Measurements from ENCODE around the gene BIN1.

DNA sequence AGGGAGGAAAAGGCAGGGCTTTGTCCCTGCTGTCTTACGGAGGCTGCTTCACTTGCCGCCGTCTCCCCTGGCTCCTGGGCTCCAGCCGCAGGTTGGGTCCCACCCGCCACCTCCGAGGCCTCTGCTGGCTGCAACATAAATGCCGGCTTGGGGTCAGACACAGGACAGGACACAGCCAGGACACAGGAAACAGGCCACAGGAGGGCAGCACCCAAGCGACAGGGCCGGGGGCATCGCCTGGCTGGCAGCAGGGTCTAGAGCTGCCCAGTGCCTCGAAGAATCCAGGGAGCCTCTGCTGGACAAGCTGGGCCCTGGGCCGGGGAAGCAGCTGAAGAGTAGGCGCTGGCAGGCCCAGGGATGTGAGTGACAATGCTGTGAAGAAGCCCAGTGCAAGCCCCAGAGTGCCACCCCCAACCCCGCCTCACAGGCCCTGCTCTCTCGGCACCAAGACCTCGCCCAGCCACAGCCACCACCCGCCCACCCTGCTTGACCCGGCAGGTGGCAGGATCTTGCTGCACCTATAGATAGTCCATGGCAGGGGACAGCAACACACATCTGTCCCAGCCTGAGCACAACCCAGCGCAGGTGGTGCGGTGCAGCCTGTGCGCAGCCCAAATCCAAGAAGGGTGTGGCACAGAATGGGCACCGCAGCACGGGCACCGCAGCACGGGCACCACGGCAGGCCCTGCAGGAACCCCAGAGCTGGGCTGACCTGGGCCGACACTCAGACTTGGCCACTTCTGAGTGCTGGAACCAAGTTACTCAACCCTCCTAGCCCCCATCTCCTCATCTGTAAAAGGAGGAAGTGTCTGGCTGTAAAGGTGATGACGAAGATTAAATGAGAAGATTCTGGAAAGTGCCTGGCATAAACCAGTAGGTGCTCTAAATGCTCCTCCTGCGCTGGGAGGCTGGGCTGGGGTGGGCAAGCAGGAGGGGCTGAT, 55.6 kb downstream of the BIN1 start:
- TF ChIP-seq, protein P1, sequence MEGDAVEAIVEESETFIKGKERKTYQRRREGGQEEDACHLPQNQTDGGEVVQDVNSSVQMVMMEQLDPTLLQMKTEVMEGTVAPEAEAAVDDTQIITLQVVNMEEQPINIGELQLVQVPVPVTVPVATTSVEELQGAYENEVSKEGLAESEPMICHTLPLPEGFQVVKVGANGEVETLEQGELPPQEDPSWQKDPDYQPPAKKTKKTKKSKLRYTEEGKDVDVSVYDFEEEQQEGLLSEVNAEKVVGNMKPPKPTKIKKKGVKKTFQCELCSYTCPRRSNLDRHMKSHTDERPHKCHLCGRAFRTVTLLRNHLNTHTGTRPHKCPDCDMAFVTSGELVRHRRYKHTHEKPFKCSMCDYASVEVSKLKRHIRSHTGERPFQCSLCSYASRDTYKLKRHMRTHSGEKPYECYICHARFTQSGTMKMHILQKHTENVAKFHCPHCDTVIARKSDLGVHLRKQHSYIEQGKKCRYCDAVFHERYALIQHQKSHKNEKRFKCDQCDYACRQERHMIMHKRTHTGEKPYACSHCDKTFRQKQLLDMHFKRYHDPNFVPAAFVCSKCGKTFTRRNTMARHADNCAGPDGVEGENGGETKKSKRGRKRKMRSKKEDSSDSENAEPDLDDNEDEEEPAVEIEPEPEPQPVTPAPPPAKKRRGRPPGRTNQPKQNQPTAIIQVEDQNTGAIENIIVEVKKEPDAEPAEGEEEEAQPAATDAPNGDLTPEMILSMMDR (IDR thresholded peaks at IDR 0.05; ENCODE audit: low read length) = no peak
- TF ChIP-seq EZH2 (optimal IDR thresholded peaks at IDR 0.05; ENCODE audit: low read depth, low read length) = no peak
